Superior temporal gyrus (tissue), 1 donor: ENCODE data around the gene NLE1.
"Not testable (repeated sequence)": the region's sequence is repeated elsewhere in the genome, so short reads cannot be mapped to it uniquely, and the experiment has no call there.

Experiments
- DNase-seq: peaks from one replicate; pipeline ENCODE4 v3.0.0-alpha.2; 2016; ENCODE audit errors: extremely low spot score

NLE1 gene

DNA sequence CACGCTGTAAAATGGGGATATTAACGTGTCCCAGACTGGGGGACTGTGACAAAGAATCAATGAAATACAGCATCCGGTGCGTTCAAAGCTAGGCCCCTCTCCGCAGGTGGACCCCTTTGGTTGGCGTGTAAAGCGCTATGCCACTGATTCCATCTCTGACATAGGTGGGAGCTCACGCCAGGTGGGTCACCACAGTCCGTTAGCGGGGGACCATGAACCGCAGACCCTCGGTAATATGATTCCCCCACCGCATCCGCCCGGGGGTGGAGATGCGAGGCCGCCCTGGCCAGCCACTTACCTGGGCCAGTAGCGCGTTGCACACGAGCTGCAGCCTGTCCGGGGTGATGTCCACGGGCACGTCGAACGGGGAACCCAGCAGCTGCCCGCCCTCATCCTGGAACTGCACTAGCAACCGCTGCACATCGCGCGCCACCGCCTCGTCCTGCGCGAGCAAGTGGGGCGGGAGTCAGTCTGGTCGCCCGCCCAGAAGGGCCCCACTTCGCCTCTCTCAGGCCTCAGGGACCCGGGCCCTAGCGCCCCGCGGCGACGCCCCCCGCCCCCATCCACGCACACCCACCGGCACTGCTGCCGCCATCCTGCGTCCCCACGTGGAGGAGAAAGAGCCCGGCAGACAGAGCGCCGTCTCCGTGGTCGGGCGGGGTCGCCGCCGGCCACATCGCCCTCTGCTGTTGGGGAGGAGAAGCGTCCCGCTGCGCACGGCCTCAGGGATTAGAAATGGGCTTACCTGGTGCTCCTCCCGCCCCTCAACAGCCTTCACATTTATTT is at the start of gene NLE1:
NLE1 (minus strand) TSS at position 623 of the 786 bp plus-strand sequence; CDS start at position 595, 28 bp downstream.
- DNase-seq: peak; percentile 71

DNA sequence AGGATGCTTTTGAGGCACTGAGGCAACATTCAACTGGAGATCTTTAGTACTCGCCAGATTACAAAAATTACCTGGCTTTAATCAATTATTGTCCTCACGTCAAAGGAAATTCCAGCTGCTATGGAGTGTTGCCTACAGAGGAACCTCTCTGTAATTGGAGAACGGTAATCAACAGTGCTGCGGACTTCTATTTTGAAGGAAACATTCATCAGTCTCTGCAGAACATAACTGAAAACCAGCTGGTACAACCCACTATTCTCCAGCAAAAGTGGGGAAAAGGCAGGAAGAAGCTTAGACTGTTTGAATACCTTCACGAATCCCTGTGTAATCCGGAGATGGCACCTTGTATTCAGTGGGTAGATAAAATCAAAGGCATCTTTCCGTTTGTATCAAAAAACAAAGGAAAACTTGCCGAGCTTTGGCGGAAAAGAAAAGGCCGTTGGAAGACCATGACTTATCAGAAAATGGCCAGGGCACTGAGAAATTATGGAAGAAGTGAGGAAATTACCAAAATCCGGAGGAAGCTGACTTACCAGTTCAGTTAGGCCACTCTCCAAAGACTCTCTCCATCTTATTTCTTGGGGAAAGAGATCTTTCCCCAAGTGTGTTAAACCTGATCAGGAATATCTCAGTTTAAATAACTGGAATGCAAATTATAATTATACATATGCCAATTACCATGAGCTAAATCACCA is 49.0 kb upstream of the NLE1 start:
- DNase-seq: no peak

DNA sequence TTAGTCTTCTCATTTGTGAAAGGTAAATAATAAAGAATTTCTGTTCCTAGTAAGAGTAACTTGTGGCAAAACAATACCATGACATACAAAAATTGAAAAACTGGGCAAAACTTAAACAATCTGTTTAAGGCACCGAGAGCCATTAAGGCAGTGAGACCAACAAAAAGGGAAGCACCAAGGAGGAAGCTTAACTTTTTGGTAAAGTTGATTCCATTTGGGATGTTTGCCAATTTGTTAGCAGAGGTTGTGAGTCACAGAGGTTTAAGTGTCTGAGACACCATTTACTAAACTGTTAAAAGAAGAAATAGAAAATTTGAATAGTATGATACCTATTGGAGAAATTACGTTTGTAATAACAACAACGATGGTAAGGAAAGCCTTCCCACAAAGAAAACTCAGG is 47.2 kb upstream of the NLE1 start:
- DNase-seq: no peak

DNA sequence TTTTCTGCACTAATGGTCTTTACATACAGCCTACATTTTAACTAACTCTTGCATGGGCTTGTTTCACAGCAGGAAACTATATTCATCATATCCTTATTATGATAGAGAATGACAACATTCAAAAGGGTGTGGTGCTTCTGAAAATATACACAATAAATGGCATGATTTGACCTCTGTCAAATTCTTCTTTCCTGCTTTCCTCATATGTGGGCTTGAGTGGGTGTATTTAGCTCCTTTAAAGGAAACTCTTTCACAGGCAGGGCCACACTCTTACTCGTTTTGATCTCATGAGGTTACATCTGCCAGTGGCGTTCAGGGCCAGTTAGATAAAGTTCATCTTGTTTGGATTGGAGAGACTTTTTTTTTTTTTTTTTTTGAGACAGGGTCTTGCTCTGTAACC is 46.0 kb upstream of the NLE1 start:
- DNase-seq: no peak

DNA sequence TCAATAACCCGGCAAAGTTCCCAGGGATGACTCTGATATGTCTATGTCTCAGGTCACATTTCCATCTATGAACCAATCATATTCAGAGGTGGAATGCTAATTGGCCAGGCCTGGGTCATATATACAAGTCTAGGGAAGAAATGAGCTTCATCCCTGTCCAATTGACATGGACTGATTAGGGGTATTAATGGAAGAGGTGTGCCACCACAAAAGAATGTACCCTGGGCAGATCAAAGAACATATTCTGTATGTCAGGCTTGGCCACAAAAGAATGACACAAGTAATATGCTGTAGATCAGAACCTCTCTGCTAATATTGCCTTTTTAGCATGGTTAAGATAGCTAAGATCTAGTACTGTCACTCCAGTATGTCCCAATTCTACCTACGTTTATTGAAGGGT is 45.4 kb upstream of the NLE1 start:
- DNase-seq: no peak

DNA sequence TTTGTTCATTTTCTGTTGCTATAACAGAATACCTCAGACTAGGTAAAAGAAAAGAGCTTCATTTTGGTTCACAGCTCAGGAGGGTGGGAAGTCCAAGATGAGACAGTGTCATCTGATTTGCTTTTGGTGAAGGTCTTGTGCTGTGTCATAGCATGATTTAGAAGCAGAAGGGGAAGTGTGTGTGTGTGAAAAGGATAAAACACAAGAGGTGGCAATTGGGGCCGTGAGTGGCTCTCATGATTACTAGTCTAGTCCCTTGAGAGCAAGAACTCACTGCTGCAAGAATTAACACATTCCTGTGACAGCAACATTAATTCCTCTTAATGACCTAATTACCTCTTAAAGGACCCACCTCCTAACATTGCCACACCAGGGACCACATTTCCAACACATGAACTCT is 43.7 kb upstream of the NLE1 start:
- no peak for DNase-seq

DNA sequence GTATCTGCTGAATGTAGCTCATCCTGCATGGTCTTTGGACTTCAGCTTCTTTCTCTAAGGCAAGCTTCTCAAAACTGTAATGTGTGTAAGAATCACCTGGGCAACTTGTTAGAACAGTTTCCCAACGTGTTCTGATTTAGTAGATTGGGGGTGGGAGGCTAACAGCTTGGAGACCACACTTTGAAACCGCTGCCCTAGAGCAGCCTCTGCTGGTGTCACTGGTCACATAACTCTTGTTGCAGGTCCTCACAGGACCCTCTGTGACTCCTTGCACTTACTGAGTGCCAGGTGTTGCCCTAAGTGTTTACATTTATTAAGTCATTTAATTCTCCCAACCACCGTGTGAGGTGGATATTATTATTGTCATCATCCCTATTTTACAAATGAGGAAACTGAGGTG is 42.2 kb upstream of the NLE1 start:
- DNase-seq: no peak

DNA sequence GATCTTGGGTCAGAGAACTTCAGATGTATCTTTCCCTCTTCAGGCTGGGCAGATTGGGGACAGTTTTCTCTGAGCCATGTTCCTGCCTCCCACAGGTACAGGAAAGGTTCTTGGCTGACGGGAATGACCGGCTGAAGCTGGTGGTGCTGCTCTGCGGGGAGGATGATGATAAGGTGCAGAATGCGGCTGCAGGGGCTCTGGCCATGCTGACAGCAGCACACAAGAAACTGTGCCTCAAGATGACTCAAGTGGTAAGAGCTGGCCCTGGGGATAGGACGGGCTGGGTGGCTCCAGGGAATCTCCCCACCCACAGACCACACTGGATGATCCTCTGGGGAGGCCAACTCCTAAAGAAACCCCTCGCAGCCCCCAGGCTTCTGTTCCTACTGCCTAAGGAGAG is 41.2 kb upstream of the NLE1 start:
- DNase-seq: no peak

DNA sequence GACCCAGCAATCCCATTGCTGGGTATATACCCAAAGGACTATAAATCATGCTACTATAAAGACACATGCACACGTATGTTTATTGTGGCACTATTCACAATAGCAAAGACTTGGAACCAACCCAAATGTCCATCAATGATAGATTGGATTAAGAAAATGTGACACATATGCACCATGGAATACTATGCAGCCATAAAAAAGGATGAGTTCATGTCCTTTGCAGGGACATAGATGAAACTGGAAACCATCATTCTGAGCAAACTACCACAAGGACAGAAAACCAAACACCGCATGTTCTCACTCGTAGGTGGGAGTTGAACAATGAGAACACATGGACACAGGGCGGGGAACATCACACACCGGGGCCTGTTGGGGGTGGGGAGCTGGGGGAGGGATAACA is 37.3 kb upstream of the NLE1 start:
- DNase-seq: not testable (repeated sequence)

DNA sequence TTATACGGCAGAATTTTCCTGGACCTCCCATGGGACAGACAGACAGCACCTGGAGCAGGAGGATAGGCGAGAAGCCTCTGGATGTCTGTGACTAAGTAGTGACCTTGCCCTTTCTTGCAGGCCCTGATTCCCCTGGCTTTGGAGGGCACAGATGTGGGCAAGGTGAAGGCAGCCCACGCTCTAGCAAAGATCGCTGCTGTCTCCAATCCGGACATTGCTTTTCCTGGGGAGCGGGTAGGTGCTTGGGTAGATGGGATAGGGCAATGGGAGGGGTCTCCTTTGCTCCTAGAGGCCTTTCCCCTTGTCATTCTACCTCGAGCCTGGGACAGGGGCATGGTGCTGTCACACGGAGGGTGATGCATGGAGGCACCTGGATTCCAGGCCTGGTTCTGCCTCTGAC is 34.8 kb upstream of the NLE1 start:
- no peak for DNase-seq

DNA sequence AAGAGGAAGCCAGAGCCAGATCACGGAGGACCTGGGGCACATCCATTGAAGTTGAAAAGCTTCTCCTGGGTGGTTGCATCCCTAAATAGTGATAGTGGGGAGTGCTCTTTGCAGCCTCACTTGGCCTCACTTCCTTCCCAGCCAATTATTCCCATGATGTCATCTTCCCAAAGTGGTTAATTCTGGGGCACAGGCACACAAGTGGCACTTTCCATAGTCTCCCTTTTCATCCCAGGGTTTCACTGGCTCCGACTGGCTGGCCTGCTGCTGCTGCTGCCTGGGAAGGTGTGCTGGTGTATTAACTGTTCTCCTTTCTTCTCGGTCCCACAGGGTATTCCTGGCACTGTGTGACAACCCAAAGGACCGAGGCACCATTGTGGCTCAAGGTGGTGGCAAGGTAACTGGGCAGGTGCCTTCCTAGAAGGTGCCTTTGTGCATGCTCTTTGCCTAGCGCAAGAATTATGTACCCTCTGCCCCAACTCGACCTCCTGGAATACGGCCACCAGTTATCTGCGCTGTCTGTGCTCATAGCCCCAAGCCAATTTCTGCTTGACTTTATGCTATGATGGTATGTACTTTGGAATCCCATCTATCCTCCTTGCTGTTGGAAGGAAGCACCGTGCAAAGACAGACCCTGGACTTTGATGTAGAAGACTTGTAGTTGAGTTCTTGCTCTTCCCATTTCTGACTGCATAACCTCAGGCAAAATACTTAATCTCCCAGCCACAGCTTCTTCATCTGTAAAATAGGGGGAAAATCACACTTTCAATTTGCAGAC is 33.7 kb upstream of the NLE1 start:
- DNase-seq: no peak

DNA sequence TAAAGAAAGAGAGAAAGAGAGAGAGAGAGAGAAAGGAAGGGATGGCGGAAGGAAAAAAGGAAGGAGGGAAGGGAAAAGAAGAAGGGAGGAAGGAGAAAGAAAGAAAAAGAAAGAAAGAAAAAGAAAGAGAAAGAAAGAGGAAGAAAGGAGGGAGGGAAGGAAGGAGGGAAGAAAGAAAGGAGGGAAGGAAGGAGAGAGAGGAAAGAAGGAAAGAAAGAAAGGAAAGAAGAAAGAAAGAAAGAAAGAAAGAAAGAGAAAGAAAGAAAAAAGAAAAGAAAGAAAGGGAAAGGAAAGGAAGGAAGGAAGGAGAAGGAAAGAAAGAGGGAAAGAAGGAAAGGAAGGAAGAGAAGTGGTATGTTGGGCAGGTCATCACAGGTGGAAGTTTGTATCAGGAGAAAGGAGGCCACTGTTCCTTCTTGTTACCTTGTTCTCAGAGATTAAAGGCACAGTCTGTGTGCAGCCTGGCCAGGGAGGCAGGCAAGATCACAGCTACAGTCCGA is 32.8 kb upstream of the NLE1 start:
- no peak for DNase-seq

DNA sequence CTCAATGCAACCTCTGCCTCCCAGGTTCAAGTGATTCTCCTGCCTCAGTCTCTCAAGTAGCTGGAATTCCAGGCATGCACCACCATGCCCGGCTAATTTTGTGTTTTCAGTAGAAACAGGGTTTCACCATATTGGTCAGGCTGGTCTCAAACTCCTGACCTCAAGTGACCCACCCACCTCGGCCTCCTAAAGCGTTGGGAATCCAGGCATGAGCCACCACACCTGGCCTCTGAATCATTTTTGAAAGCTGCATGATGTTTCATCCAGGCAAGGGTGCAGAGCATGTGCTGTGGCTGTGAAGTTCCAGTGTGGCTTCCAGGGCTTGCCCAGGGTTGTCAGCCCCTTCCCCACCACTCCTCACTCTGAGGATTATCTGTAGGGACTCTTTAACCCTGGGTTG is 30.2 kb upstream of the NLE1 start:
- DNase-seq: not testable (repeated sequence)

DNA sequence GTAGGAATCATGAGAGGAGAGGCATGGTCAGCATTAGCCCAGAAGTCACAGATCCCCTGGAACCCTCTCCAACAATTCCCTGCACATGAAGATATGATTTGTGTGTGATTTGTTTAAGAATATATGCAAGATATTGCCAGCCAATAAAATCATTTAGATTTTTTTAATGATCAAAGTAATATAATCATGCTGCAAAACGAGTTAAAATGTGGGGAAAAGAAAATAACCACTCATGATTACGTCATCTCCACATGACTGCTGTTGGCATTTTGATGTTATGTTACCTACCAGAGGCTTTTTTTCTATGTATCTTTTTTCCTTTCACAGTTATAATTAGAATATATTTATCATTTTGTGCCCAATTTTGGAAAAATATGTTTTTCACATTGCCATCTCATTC is 29.7 kb upstream of the NLE1 start:
- no peak for DNase-seq

DNA sequence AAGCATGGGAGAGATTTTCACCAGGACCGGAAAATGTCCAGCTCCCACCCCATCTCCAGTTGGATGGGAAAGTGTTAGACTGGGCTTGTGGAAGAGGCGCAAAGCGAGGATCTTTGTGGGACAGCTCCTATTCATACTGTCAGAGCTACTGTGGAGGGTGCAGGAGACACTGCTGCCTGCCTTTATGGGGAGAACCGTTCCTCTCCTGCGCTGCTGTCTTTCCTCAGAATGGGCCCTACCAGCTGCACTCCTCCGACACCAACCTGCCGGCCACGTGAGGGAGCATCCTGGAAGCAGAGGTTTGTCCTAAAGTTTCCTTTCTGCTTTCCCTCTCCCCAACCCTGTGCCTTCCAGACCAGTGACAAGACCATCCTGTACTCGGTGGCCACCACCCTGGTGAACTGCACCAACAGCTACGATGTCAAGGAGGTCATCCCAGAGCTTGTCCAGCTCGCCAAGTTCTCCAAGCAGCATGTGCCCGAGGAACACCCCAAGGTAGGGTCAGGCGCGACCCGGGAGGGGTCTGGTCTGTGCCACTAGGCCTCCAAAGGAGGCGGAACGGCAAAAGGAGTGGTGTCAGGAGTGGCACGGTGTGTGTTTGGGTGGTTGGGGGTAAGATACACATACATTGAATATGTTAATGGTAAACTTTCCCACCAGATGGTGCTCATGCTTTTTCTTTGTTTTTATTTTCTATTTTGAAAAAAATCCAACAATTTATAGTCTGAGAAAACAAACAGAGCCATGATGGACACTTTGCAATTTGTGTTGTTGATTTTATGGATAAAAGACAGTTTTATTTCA is 29.1 kb upstream of the NLE1 start:
- peak; percentile 37 for DNase-seq

DNA sequence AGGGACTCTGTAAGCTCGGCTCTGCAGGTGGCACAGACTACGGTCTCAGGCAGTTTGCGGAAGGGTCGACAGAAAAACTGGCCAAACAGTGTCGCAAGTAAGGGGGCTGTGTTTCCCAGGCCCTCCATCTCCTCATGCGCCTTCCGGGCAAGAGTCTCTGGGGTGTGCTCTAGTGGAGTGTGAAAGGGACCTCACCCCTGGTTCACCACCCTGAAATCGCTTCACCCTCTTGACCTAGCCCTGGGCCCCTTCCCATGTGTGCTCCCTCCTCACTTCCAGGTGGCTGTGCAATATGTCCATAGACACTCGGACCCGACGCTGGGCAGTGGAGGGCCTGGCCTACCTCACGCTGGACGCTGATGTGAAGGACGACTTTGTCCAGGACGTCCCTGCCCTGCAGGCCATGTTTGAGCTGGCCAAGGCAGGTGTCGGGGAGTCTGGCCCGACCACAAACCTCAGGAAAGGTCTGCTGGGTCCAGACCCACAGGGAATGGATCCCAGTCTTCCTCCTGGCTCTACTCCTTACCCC is 27.8 kb upstream of the NLE1 start:
- no peak for DNase-seq

DNA sequence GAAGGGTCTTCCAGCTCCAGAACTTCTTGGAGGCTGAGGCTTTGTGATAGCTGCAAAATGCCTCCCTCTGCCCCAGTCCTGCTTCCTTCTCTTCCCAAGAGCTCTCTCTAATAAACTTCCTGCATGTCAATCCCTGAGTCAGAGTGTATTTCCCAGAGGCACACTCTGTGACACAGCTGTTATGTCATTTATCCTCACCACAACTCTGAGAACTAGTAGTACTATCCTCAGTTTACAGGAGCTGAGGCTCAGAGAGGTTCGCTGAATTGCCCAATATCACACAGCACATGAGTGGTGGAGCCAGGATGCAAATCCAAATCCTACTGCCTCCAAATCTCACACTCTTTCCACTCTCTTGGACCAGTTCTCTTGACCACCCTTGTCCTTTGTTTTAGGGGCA is 25.6 kb upstream of the NLE1 start:
- DNase-seq: no peak

DNA sequence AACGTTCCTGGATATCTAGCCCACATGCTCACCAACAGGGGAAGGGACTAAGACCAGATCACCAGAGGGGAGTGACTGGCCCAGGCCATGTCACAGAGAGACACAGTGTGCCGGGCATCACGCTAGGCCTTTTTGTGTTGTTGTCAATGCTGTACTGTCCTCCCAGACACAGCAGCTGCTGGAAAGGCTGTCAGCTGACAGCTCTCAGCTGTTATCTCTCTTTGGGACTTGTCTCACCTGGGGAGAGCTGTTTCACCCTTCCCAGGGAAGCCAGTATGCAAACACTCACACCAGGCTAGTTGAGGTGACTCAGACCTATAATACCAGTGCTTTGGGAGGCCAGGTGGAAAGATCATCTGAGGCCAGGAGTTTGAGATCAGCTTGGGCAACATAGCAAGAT is 24.9 kb upstream of the NLE1 start:
- DNase-seq: peak; percentile 69

DNA sequence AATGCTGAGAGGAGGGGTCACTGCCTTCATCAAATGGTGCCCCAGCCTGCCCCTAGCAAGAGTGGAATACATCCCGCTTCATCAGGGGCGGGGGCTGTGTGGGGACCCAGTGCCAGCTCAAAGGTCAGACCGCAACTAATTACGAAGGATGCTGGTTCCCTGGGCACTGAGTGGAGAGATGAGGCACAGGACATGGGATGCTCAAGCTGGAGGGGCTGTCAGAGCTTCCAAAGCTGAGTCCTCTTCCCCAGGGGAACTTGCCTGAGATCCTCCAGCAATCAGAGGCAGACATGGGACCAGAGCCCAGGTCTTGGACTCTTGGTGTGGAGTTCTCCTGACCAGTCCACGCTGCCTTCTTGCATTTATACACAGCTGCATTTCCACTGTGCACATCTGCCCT is 24.4 kb upstream of the NLE1 start:
- DNase-seq: no peak

DNA sequence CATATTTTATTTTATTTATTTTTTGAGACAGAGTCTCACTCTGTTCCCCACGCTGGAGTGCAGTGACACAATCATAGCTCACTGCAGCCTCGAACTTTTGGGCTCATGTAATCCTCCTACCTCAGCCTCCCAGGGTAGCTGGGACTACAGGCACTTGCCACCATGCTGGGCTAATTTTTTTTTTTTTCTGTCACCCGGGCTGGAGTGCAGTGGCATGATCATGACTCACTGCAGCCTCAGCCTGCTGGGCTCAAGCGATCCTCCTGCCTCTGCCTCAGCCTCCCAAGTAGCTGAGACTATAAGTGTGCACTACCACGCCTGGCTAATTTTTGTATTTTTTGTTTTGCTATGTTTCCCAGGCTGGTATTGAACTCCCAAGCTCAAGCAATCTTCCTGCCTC is 22.6 kb upstream of the NLE1 start:
- no peak for DNase-seq

DNA sequence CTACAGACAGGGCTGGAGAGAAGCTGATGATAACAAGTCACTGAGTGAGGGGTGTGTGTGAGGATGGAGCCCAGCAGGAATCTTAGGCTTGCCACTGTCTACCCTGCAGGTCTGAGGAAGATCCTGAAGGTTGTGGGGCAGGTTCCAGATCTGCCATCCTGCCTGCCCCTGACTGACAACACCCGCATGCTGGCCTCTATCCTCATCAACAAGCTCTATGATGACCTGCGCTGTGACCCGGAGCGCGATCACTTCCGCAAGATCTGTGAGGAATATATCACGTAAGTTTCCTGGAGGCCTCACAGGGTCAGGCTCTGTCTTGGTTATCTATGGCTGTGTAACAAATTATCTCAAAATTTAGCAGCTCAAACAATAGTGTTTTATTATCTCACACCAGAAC is 21.8 kb upstream of the NLE1 start:
- no peak for DNase-seq
